MCF 10A (cell line): ENCODE data around the gene ATG7. TPM values are rescaled to one million over a fixed set of nuclear protein-coding genes. Genes with fewer than 3 reads are reported as not detected.

Source experiments
- BruUV-seq: library from RNA; stranded (reverse); fragments of 400-500 nt; replicated peaks from 2 replicates; lab custom pipeline; 2021; lab: Mats Ljungman, UMichigan
- CTCF ChIA-PET: fragments of 300-600 bp; sonication (Branson Sonifier 250); formaldehyde crosslinking; extraction: SDS; loops from one replicate; lab custom pipeline; 2021; ENCODE audit warnings: antibody characterized with exemption, inconsistent platforms; lab: Yijun Ruan, JAX
- POLR2A ChIA-PET: fragments of 300-600, 350-650 bp; sonication (Branson Sonifier 250); formaldehyde crosslinking; extraction: SDS; loops from one replicate; lab custom pipeline; 2020; ENCODE audit warnings: antibody characterized with exemption, inconsistent platforms; lab: Yijun Ruan, JAX
- DNase-seq: peaks from one replicate; pipeline ENCODE4 v3.0.0-alpha.2; 2018; ENCODE audit not compliant: unreplicated experiment
- H3K27ac Mint-ChIP-seq: one replicate; pipeline ENCODE4 v1.8.0; 2022; ENCODE audit warnings: mild to moderate bottlenecking, low read depth, mixed read lengths; ENCODE audit not compliant: unreplicated experiment
- H3K27me3 Mint-ChIP-seq: one replicate; pipeline ENCODE4 v1.8.0; 2022; ENCODE audit warnings: mixed read lengths; ENCODE audit not compliant: insufficient read depth, unreplicated experiment
- H3K36me3 Mint-ChIP-seq: one replicate; pipeline ENCODE4 v1.8.0; 2022; ENCODE audit warnings: mild to moderate bottlenecking, moderate library complexity, mixed read lengths; ENCODE audit not compliant: insufficient read depth, unreplicated experiment
- H3K4me1 Mint-ChIP-seq: one replicate; pipeline ENCODE4 v1.8.0; 2022; ENCODE audit warnings: mixed read lengths; ENCODE audit not compliant: insufficient read depth, unreplicated experiment
- H3K4me3 Mint-ChIP-seq: one replicate; pipeline ENCODE4 v1.8.0; 2022; ENCODE audit warnings: mild to moderate bottlenecking, moderate library complexity, mixed read lengths; ENCODE audit not compliant: unreplicated experiment
- H3K9me3 Mint-ChIP-seq: one replicate; pipeline ENCODE4 v1.8.0; 2022; ENCODE audit warnings: mixed read lengths; ENCODE audit not compliant: unreplicated experiment
- intact Hi-C: fragments of 100-400 bp; cut with micrococcal nuclease; formaldehyde crosslinking; loops from 2 replicates; pipeline ENCODE4 v1.14.1; 2022
- total RNA-seq: library from RNA; stranded (reverse); gene quantifications from 2 replicates; pipeline ENCODE4 v1.2.3, GENCODE V29; 2022
- TF ChIP-seq, protein P1 (sequence below): fragments of 200-600 bp; IDR thresholded peaks from one replicate; pipeline ENCODE4 v1.8.0; 2022; ENCODE audit warnings: antibody characterized with exemption, mild to moderate bottlenecking; ENCODE audit not compliant: unreplicated experiment

Gene ATG7
- total RNA-seq, 1 experiment from 2014 or later, result 54.0 TPM

DNA sequence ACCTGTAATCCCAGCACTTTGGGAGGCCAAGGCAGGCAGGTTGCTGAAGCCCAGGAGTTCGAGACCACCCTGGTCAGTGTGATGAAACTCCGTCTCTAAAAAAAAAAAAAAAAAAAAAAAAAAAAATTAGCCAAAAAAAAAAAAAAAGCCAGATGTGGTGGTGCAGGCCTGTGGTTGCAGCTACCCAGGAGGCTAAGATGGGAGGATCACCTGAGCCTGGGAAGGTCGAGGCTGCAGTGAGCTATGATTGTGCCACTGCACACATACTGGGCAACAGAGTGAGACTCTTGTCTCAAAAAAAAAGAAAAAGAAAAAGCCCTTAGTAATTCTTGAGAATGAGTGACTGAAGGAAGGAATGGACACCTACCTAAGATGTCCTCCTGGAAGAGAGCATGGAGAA, 266.4 kb downstream of the ATG7 start:
- Mint-ChIP-seq H3K9me3 (no peaks in the 10 kb centered on the region), H3K27ac (no peak overlapping the region), H3K36me3 (peaks cover 5% of the 10 kb centered on the region), H3K4me3 (no peak overlapping the region), H3K27me3 (no peaks in the 10 kb centered on the region), H3K4me1 (no peaks in the 10 kb centered on the region)
- no peak for DNase-seq
- no TSS peak for BruUV-seq
- POLR2A ChIA-PET, result interaction anchor here (0.6 to 0.7 kb wide), 3 partner anchors 102 to 303 kb away, joined by 3 read pairs; no protein-coding TSS in a partner anchor
- TF ChIP-seq, protein P1, sequence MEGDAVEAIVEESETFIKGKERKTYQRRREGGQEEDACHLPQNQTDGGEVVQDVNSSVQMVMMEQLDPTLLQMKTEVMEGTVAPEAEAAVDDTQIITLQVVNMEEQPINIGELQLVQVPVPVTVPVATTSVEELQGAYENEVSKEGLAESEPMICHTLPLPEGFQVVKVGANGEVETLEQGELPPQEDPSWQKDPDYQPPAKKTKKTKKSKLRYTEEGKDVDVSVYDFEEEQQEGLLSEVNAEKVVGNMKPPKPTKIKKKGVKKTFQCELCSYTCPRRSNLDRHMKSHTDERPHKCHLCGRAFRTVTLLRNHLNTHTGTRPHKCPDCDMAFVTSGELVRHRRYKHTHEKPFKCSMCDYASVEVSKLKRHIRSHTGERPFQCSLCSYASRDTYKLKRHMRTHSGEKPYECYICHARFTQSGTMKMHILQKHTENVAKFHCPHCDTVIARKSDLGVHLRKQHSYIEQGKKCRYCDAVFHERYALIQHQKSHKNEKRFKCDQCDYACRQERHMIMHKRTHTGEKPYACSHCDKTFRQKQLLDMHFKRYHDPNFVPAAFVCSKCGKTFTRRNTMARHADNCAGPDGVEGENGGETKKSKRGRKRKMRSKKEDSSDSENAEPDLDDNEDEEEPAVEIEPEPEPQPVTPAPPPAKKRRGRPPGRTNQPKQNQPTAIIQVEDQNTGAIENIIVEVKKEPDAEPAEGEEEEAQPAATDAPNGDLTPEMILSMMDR, result no peak
- CTCF ChIA-PET, result interaction anchor here (0.6 to 1.7 kb wide), 7 partner anchors 8 to 648 kb away, joined by 3 to 9 read pairs (median 3); no protein-coding TSS in a partner anchor
- intact Hi-C loops, result no loop called here

DNA sequence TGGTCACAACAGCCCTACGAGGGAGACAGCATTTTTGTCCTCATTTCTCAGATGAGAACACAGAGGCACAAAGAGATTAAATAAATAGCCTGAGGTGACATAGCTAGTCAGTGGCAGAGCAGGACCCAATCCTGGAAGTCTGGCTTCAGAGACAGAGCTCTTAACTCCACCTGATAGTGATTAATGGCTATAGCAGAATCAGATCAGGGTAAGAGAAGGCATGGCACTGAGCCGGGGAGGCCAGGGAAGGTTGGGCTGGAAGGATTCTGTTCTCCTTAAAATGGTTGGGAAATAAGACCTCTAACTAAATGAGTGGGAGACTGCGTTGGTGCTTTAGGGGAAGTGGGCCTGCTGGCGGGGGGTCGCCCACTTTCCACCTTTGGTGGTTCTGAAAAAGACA, 267.0 kb downstream of the ATG7 start:
- CTCF ChIA-PET, result interaction anchor here (0.6 to 1.7 kb wide), 3 partner anchors 9 to 526 kb away, joined by 3 to 9 read pairs (median 3); no protein-coding TSS in a partner anchor
- intact Hi-C loops, result no loop called here

DNA sequence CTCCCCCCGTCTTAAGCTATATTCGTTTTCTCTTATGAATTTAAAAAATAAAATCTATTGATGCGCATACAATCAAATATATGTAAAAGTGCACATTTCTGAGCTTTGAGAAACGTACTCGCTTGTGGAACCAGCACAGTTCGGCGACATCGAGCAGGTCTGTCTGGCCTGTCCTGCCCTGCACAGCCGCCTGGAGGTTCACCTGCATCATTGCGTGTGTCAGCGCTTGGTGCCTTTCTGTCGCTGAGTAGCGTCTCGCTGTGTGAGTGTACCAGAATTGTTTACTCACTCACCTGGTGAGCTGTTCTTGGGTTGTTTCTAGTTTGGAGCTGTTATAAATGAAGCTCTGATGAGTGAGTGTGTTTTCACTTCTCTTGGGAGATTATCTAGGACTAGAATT, 267.5 kb downstream of the ATG7 start:
- TF ChIP-seq, protein P1, result no peak
- DNase-seq, result no peak
- BruUV-seq, result no TSS peak
- ChIA-PET CTCF (interaction anchor here (0.6 to 1.7 kb wide), 2 partner anchors 9 to 526 kb away, joined by 3 to 9 read pairs; no protein-coding TSS in a partner anchor), POLR2A (interaction anchor here (1.3 to 1.4 kb wide), 2 partner anchors 11 to 150 kb away, joined by 4 read pairs; no protein-coding TSS in a partner anchor)
- H3K27ac Mint-ChIP-seq, result no peak overlapping the region
- intact Hi-C loops, result no loop called here
- H3K4me1 Mint-ChIP-seq, result no peaks in the 10 kb centered on the region
- no peaks in the 10 kb centered on the region for H3K9me3 Mint-ChIP-seq
- no peaks in the 10 kb centered on the region for H3K27me3 Mint-ChIP-seq
- no peak overlapping the region for H3K4me3 Mint-ChIP-seq
- H3K36me3 Mint-ChIP-seq, result peaks cover 7% of the 10 kb centered on the region

More for the DNA sequence above, 267.0 kb downstream of the ATG7 start:
- no peaks in the 10 kb centered on the region for H3K9me3 Mint-ChIP-seq
- TF ChIP-seq, protein P1, result no peak
- H3K4me3 Mint-ChIP-seq, result no peak overlapping the region
- H3K36me3 Mint-ChIP-seq, result peaks cover 5% of the 10 kb centered on the region
- BruUV-seq, result no TSS peak
- DNase-seq, result no peak
- no peak overlapping the region for H3K27ac Mint-ChIP-seq
- no peaks in the 10 kb centered on the region for H3K27me3 Mint-ChIP-seq
- H3K4me1 Mint-ChIP-seq, result no peaks in the 10 kb centered on the region
- POLR2A ChIA-PET, result interaction anchor here (0.7 to 1.4 kb wide), 2 partner anchors 11 to 101 kb away, joined by 3 to 4 read pairs; no protein-coding TSS in a partner anchor

DNA sequence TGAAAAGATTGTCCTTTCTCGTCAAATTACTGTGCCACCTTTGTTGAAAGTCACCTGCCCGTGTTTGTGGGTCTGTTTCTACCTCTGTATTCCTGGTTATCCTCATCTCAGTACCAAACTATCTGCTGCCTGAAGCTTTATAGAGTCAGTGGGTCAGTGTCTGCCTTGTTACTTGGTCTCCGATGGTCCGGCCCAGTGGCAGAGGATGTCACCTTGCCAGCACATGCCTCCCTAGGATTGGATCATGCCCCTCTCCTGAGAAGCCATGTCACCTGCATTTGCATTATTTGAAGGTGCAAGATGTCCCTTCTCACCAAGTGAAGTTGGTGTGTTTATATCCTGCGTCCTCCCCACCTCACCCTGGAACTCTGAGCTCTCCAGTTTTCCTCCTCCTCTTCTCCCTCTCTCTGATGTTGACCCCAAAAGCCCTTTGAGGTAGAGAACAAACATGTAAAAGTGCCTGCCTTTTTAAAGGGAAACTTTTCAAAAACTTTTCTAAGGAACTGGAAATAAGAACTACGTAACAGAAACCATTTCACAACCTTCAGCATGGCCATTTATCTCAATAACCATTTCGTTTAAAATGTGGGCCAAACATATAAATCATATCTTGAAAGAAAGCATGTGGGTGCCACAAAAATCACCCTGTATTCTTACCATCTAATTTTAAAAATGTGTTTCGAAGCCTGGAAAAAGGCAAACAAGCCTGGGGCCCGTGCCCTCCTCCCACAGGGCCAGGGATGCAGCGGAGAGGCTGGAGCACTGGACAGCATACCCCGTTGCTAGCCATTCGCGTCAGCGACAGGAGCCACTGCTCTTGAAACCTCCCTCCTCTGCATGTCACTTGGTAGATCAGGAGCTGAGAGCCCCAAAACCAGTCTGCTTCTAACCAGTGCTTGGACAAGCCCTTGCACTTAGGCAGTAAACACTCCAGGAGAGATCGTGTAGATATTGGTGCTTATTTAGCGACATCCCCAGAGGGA, 269.4 kb downstream of the ATG7 start:
- intact Hi-C loops, result no loop called here
- DNase-seq, result no peak
- TF ChIP-seq, protein P1, result no peak
- Mint-ChIP-seq H3K27me3 (no peaks in the 10 kb centered on the region), H3K4me1 (no peaks in the 10 kb centered on the region), H3K9me3 (no peaks in the 10 kb centered on the region), H3K4me3 (no peak overlapping the region), H3K27ac (no peak overlapping the region), H3K36me3 (peaks cover 10% of the 10 kb centered on the region)
- CTCF ChIA-PET, result no interaction called here
- no TSS peak for BruUV-seq
- POLR2A ChIA-PET, result no interaction called here
